Endometrial microvascular endothelial cells (primary cell): ENCODE measurements around the gene GLYR1. TPM values are rescaled to one million over a fixed set of nuclear protein-coding genes. Genes with fewer than 3 reads are reported as not detected.

Experiments
- in situ Hi-C: cut with HindIII; loops from 2 replicates; pipeline ENCODE4 v1.10.0; 2017; ENCODE audit warnings: low sequenced_read_pairs, low pct_unique_long_range_greater_than_20kb; ENCODE audit errors: inconsistent ontology term
- total RNA-seq: library from RNA; depleted of rRNA; stranded (reverse); fragments of >200 nt; gene quantifications from one replicate; pipeline ENCODE4 v1.2.3, GENCODE V29; 2015; ENCODE audit errors: inconsistent ontology term

GLYR1 gene
- total RNA-seq, 1 donor from 2014 or later = 58.4 TPM

GRCh38 chr16:4814542-4815173 lies 32.4 kb downstream of the GLYR1 start:
- in situ Hi-C loops = no loop called here

- in situ Hi-C loops = no loop called here
These were observed 33.0 kb downstream of the GLYR1 start for GRCh38 chr16:4814046-4814445.

- in situ Hi-C loops = no loop called here
These were observed 33.7 kb downstream of the GLYR1 start for GRCh38 chr16:4813251-4814003.

GRCh38 chr16:4811773-4812172 lies 35.3 kb downstream of the GLYR1 start:
- in situ Hi-C loops = no loop called here

GRCh38 chr16:4811242-4811641 lies 35.8 kb downstream of the GLYR1 start:
- in situ Hi-C loops = no loop called here

- in situ Hi-C loops = no loop called here
These were observed 40.8 kb downstream of the GLYR1 start for GRCh38 chr16:4806280-4806679.

- in situ Hi-C loops = no loop called here
These were observed 41.9 kb downstream of the GLYR1 start for GRCh38 chr16:4805231-4805630.

- in situ Hi-C loops = no loop called here
These were observed 43.0 kb downstream of the GLYR1 start for GRCh38 chr16:4803898-4804762.

- in situ Hi-C loops = no loop called here
These were observed 43.7 kb downstream of the GLYR1 start for GRCh38 chr16:4803401-4803844.

- in situ Hi-C loops = no loop called here
These were observed 44.3 kb downstream of the GLYR1 start for GRCh38 chr16:4802659-4803287.

GRCh38 chr16:4801962-4802658 lies 45.0 kb downstream of the GLYR1 start, which contains the start of gene ROGDI:
Gene ROGDI (minus strand): TSS chr16:4802633. CDS start chr16:4802571, 62 bp downstream.
- in situ Hi-C loops = no loop called here

- in situ Hi-C loops = no loop called here
These were observed 45.8 kb downstream of the GLYR1 start for GRCh38 chr16:4801051-4801961.

GRCh38 chr16:4800290-4801041 lies 46.6 kb downstream of the GLYR1 start:
- in situ Hi-C loops = no loop called here

- in situ Hi-C loops = no loop called here
These were observed 47.8 kb downstream of the GLYR1 start for GRCh38 chr16:4799171-4799855.

- in situ Hi-C loops = no loop called here
These were observed 48.6 kb downstream of the GLYR1 start for GRCh38 chr16:4798456-4798855.

- in situ Hi-C loops = no loop called here
These were observed 49.3 kb downstream of the GLYR1 start for GRCh38 chr16:4797805-4798252.
